Gastroesophageal sphincter (tissue), 3 donors: ENCODE results near the gene AKR1C3.

ENCODE experiments used
- EP300 ChIP-seq: sonication (generic); formaldehyde crosslinking; IDR thresholded peaks from one replicate; pipeline ENCODE4 v1.6.1; 2017; ENCODE audit warnings: antibody characterized with exemption, mild to moderate bottlenecking
- POLR2A ChIP-seq, 2 donors: fragments of 450-650 bp; IDR thresholded peaks; one replicate each; pipeline ENCODE4 v1.6.1; 2017; ENCODE audit warnings: antibody characterized with exemption in 2 of 2, mild to moderate bottlenecking in 2 of 2, moderate library complexity in 1 of 2
- POLR2AphosphoS5 ChIP-seq: sonication (generic); formaldehyde crosslinking; IDR thresholded peaks from one replicate; pipeline ENCODE4 v1.6.1; 2017; ENCODE audit warnings: antibody characterized with exemption
- TF ChIP-seq, protein P1 (sequence below), 4 experiments: fragments of 200-600 bp in 2 of 4; fragments of 450-650 bp in 2 of 4; sonication (generic) in 1 of 4; IDR thresholded peaks; one replicate each; pipeline ENCODE4 v1.5.1; 2017 to 2019; ENCODE audit warnings: antibody characterized with exemption in 4 of 4, mild to moderate bottlenecking in 2 of 4, moderate library complexity in 2 of 4

DNA sequence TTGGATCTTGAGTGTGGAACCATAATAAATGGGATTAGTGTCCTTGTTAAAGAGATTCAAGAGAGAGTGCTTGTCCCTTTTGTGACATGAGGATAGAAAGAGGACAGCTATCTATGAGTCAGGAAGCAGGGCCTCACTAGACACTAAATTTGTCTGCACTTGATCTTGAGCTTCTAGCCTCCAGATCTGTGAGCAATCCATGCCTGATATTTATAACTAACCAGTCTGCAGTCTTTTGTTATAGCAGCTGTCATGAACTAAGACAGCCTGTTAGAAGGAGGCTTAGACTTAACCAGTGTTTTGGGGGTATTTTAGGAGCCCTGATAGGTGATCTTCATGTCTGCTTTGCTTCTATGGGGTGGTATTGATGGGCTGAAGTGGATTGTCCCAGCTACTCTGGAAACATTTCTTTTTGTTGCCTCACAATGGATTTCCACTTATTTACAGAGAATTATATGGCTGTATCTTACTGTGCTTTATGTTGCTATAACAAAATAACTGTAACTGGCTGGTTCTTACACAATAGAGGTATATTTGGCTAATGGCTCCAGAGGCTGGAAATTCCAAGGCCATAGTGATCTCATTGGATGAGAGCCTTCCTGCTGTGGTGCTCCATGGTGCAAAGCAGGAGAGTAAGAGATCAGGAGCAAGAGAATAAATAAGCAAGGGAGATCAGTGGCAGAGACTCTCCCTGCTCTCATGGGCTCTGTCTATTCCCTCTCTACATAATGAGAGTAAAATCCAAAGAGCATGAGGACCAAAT, 23.4 kb upstream of the AKR1C3 start:
- TF ChIP-seq, protein P1, sequence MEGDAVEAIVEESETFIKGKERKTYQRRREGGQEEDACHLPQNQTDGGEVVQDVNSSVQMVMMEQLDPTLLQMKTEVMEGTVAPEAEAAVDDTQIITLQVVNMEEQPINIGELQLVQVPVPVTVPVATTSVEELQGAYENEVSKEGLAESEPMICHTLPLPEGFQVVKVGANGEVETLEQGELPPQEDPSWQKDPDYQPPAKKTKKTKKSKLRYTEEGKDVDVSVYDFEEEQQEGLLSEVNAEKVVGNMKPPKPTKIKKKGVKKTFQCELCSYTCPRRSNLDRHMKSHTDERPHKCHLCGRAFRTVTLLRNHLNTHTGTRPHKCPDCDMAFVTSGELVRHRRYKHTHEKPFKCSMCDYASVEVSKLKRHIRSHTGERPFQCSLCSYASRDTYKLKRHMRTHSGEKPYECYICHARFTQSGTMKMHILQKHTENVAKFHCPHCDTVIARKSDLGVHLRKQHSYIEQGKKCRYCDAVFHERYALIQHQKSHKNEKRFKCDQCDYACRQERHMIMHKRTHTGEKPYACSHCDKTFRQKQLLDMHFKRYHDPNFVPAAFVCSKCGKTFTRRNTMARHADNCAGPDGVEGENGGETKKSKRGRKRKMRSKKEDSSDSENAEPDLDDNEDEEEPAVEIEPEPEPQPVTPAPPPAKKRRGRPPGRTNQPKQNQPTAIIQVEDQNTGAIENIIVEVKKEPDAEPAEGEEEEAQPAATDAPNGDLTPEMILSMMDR (IDR thresholded peaks at IDR 0.05), result no peak
- TF ChIP-seq POLR2A (IDR thresholded peaks at IDR 0.05), result no peak
- no peak for TF ChIP-seq EP300
- TF ChIP-seq POLR2AphosphoS5, result no peak
